Measurements from ENCODE around the gene XKR7. TPM values are rescaled to one million over a fixed set of nuclear protein-coding genes. Genes with fewer than 3 reads are reported as not detected.

XKR7 gene
- total and polyA plus RNA-seq, 2 donors (not counting 3 experiments of a cell fraction or from before 2014, with no cell fraction given): 0.04 TPM; not detected in 1

DNA sequence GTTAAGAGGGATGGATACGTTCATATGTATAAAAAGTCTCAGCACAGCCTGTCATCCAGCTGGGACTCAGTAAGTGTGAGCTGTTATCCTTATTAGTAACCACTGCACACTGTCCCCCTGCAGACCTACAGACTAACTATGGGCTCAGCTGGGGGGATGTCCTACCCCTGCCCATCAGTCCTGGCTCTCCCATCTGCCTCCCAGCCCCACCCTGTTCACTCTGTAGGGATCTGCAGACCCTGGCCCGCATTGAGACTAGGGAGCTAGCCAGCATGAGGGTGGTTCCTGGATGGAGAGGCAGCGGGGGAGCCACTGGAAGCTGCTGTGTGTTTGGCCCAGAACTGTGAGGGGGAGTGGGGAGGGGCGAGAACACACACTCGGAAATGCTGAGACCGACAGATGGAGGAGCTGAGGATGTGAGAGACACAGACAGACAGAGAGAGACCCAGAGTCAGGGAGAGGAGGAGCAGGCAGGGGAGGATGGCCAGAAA is 17.1 kb downstream of the XKR7 start:
- POLR2A ChIA-PET: no interaction called here
- no peaks in the 10 kb centered on the region for H3K9me3 ChIP-seq (replicated peaks; ENCODE audit: control insufficient read depth, insufficient read depth, low read length)
- H3K4me2 ChIP-seq (ENCODE audit: insufficient read depth, low read length): no peak overlapping the region
- no peaks in the 10 kb centered on the region for H3K9me1 ChIP-seq (replicated peaks; ENCODE audit: control insufficient read depth, extremely low read depth, insufficient read depth, low read length)
- H3K9ac ChIP-seq (replicated peaks; ENCODE audit: extremely low read depth, insufficient read depth, low read length): no peak overlapping the region
- H3K36me3 ChIP-seq (ENCODE audit: control insufficient read depth in 2 of 2, extremely low read depth in 1 of 2, insufficient read depth in 2 of 2, low read length in 2 of 2): no peaks in the 10 kb centered on the region
- intact Hi-C loops (cut with micrococcal nuclease): no loop called here
- H3K79me2 ChIP-seq (ENCODE audit: control insufficient read depth, insufficient read depth, low read length): no peaks in the 10 kb centered on the region
- H3K4me3 ChIP-seq (replicated peaks in 1 of 3; ENCODE audit: insufficient read depth in 1 of 3, low read depth in 1 of 3, low read length in 3 of 3): no peak overlapping the region
- H3K27me3 ChIP-seq (ENCODE audit: control insufficient read depth in 2 of 2, insufficient read depth in 2 of 2, low read length in 2 of 2): peaks cover 3 to 4% of the 10 kb centered on the region in 2 experiments
- no peak overlapping the region for H2AFZ ChIP-seq (ENCODE audit: low read depth, low read length)
- H4K20me1 ChIP-seq (replicated peaks; ENCODE audit: control insufficient read depth, extremely low read depth, insufficient read depth, low read length): no peaks in the 10 kb centered on the region
- no peak overlapping the region for H3K27ac ChIP-seq (ENCODE audit: insufficient read depth, low read depth, low read length)
- FAIRE-seq (no peak), DNase-seq (ENCODE audit: low read depth, low spot score) (no peak)
- no TSS peak for BruUV-seq (replicated peaks)
- dilution Hi-C loops (cut with MboI; ENCODE audit: extremely low pct_ligation_motif_present, low sequenced_read_pairs): no loop called here
- TF ChIP-seq POLR2AphosphoS5 (IDR thresholded peaks at IDR 0.05; ENCODE audit: insufficient read depth, low read depth, low read length) (no peak), MYC (IDR thresholded peaks at IDR 0.05; ENCODE audit: low read depth, low read length) (no peak), FOS (IDR thresholded peaks at IDR 0.05; ENCODE audit: borderline replicate concordance, insufficient read depth, low read length) (no peak), JUN (IDR thresholded peaks at IDR 0.05; ENCODE audit: borderline replicate concordance, insufficient read depth, insufficient read length, low read depth) (no peak), POLR2A (IDR thresholded peaks at IDR 0.05; ENCODE audit: low read depth, low read length) (no peak), GATA2 (IDR thresholded peaks at IDR 0.05; ENCODE audit: insufficient read depth, insufficient read length, low read depth, low read length) (no peak), EZH2 (IDR thresholded peaks at IDR 0.05; ENCODE audit: borderline replicate concordance, low read depth, low read length, severe bottlenecking) (no peak)
- TF ChIP-seq, protein P1, sequence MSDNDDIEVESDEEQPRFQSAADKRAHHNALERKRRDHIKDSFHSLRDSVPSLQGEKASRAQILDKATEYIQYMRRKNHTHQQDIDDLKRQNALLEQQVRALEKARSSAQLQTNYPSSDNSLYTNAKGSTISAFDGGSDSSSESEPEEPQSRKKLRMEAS (IDR thresholded peaks at IDR 0.05; ENCODE audit: insufficient read depth, insufficient read length): no peak
- TF ChIP-seq, protein P2, sequence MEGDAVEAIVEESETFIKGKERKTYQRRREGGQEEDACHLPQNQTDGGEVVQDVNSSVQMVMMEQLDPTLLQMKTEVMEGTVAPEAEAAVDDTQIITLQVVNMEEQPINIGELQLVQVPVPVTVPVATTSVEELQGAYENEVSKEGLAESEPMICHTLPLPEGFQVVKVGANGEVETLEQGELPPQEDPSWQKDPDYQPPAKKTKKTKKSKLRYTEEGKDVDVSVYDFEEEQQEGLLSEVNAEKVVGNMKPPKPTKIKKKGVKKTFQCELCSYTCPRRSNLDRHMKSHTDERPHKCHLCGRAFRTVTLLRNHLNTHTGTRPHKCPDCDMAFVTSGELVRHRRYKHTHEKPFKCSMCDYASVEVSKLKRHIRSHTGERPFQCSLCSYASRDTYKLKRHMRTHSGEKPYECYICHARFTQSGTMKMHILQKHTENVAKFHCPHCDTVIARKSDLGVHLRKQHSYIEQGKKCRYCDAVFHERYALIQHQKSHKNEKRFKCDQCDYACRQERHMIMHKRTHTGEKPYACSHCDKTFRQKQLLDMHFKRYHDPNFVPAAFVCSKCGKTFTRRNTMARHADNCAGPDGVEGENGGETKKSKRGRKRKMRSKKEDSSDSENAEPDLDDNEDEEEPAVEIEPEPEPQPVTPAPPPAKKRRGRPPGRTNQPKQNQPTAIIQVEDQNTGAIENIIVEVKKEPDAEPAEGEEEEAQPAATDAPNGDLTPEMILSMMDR (IDR thresholded peaks at IDR 0.05; ENCODE audit: extremely low read depth in 1 of 2, insufficient read depth in 1 of 2, low read depth in 1 of 2, low read length in 2 of 2): no peak
- H3K4me1 ChIP-seq (ENCODE audit: control insufficient read depth, extremely low read depth, insufficient read depth, low read length): peaks cover 5% of the 10 kb centered on the region
- CTCF ChIA-PET: interaction anchor here (0.6 to 1.0 kb wide), 2 partner anchors 15 to 54 kb away, joined by 3 read pairs; no protein-coding TSS in a partner anchor
